Esophagus muscularis mucosa (tissue), 4 donors: Measurements from ENCODE around the gene DCAF8L1. TPM values are rescaled to one million over a fixed set of nuclear protein-coding genes. Genes with fewer than 3 reads are reported as not detected.
"Not testable (repeated sequence)": the region's sequence is repeated elsewhere in the genome, so short reads cannot be mapped to it uniquely, and the experiment has no call there.

ENCODE experiments used
- DNase-seq: peaks from one replicate; pipeline ENCODE4 v3.0.0-alpha.2; 2017; ENCODE audit errors: extremely low spot score
- H3K27ac ChIP-seq, 4 donors: fragments of 200-600 bp; sonication (generic); replicated peaks in 1 of 4; 1 replicate in 3 of 4; 2 replicates in 1 of 4; pipeline ENCODE4 v1.5.1; 2016 to 2019; ENCODE audit warnings: mild to moderate bottlenecking in 1 of 4
- H3K27me3 ChIP-seq, 4 donors: fragments of 200-600 bp; sonication (generic); one replicate each; pipeline versions ENCODE4 v1.5.1 to v1.6.0; 2016 to 2019
- H3K36me3 ChIP-seq, 4 donors: fragments of 200-600 bp; sonication (generic); one replicate each; pipeline ENCODE4 v1.5.1; 2016 to 2019
- H3K4me1 ChIP-seq, 4 donors: fragments of 200-600 bp; sonication (generic); one replicate each; pipeline ENCODE4 v1.5.1; 2016 to 2019
- H3K4me3 ChIP-seq, 4 donors: fragments of 200-600 bp; sonication (generic); 1 replicate in 2 of 4; 2 replicates in 2 of 4; pipeline ENCODE4 v1.5.1; 2016 to 2019; ENCODE audit warnings: mild to moderate bottlenecking in 4 of 4, moderate library complexity in 1 of 4
- H3K9me3 ChIP-seq, 4 donors: fragments of 200-600 bp; sonication (generic); 1 replicate in 3 of 4; 2 replicates in 1 of 4; pipeline ENCODE4 v1.5.1; 2016 to 2019
- CTCF ChIP-seq, 3 experiments: fragments of 200-600 bp in 2 of 3; fragments of 450-650 bp in 1 of 3; sonication (generic) in 2 of 3; IDR thresholded peaks; one replicate each; pipeline ENCODE4 v1.5.1; 2017 to 2019; ENCODE audit warnings: antibody characterized with exemption in 3 of 3, mild to moderate bottlenecking in 2 of 3, moderate library complexity in 1 of 3
- EP300 ChIP-seq: sonication (generic); formaldehyde crosslinking; IDR thresholded peaks from one replicate; pipeline ENCODE4 v1.6.1; 2017; ENCODE audit warnings: antibody characterized with exemption
- POLR2A ChIP-seq: fragments of 450-650 bp; IDR thresholded peaks from one replicate; pipeline ENCODE4 v1.6.1; 2017; ENCODE audit warnings: antibody characterized with exemption, moderate library complexity, mild to moderate bottlenecking, low read depth
- POLR2AphosphoS5 ChIP-seq, 2 donors: sonication (generic); formaldehyde crosslinking; IDR thresholded peaks; one replicate each; pipeline ENCODE4 v1.6.1; 2017; ENCODE audit warnings: antibody characterized with exemption in 2 of 2
- WGBS: methylation state at CpG from one replicate; pipeline ENCODE4 v1.1.5; 2018; 5-methylcytosine and 5-hydroxymethylcytosine counted together
- intact Hi-C: fragments of 100-400 bp; cut with DNase I; formaldehyde crosslinking; loops from one replicate; pipeline ENCODE4 v1.15.1; 2023
- total RNA-seq, 4 donors: library from RNA; depleted of rRNA; stranded (reverse); fragments of >200 nt; gene quantifications; one replicate each; pipeline versions ENCODE4 v1.1.0 to v1.2.1, GENCODE V29; 2016

The DCAF8L1 gene
- total RNA-seq, 4 donors from 2014 or later, result not detected

- intact Hi-C loops, result no loop called here
- 56% methylated on average over 2 of the region's 2 CpGs for WGBS
- Histone ChIP-seq H3K9me3 (no peaks in the 10 kb centered on the region), H3K4me1 (no peaks in the 10 kb centered on the region), H3K27ac (no peak overlapping the region), H3K27me3 (no peaks in the 10 kb centered on the region), H3K4me3 (no peak overlapping the region), H3K36me3 (no peaks in the 10 kb centered on the region)
- TF ChIP-seq POLR2A (no peak), POLR2AphosphoS5 (IDR thresholded peaks at IDR 0.05) (no peak), EP300 (no peak), CTCF (IDR thresholded peaks at IDR 0.05) (no peak)
- DNase-seq, result no peak
Observed at GRCh38 chrX:27987862-27988646, 6.8 kb upstream of the DCAF8L1 start.

DNA sequence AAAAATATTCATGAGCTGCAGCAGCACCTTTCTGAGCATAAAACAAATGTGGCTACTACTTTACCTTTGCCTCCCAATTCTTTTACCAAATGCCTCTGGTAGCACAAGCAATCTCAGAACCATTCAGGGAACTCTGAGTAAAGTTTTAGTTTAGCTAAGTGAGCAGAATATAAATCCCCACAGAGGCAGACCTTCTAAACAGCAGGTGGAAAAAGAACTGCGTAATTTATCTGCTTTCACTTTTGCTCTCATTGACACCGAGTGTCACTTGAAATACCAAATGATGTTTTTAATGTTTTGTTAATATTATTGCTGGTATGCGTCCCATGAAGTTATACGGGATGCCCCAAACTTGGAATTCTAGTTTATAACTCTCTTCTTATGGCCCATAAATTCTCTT is 4.3 kb downstream of the DCAF8L1 start:
- H3K36me3 ChIP-seq, H3K27ac ChIP-seq, DNase-seq, H3K9me3 ChIP-seq, H3K4me1 ChIP-seq, H3K4me3 ChIP-seq, H3K27me3 ChIP-seq, intact Hi-C loops: not testable (repeated sequence)
- 78% methylated on average over 4 of the region's 4 CpGs for WGBS

DNA sequence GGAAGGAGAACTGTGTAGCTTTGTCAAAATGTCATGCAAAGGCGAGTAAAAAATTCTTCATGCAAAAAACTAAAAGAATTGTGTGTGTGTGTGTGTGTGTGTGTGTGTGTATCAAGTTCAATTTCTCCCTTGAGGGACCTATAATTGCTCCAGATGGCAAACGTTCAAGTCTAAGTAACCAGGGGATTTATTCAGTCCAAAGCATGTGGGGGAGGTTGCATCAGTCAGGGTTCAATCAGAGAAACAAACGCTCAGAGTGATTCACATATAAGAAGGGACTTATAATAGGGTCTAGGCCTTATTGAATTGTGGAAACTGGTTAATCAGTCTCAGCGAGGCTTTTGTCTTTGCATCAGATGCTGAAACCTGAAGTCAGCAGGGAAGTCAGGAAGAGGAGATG is 5.0 kb downstream of the DCAF8L1 start:
- Histone ChIP-seq H3K9me3 (no peaks in the 10 kb centered on the region), H3K36me3 (no peaks in the 10 kb centered on the region), H3K27ac (no peak overlapping the region), H3K4me3 (no peak overlapping the region), H3K4me1 (no peaks in the 10 kb centered on the region), H3K27me3 (no peaks in the 10 kb centered on the region)
- DNase-seq, result no peak
- TF ChIP-seq POLR2A (no peak), CTCF (IDR thresholded peaks at IDR 0.05) (no peak), EP300 (no peak), POLR2AphosphoS5 (IDR thresholded peaks at IDR 0.05) (no peak)
- intact Hi-C loops, result no loop called here
- WGBS, result 36% methylated on average over 4 of the region's 4 CpGs

DNA sequence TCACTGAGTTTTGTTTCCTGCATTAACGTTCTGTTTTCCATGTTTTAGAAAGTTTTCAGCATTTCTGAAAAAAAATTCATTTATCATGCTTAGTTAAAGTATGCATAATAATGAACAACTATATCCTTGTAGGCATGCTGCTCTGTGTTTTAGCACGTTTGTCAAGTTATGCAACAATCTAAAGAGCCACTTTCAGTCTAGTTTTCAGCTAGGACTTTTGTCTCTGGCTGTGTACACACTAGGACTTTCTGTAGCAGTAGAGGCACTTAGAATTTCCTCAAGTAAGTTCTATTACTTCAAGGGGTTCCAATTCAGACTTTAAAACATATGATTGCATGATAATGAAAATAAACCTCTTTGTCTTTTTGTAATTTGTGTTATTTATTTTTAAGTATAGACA is 12.4 kb downstream of the DCAF8L1 start:
- H3K4me3 ChIP-seq, result no peak overlapping the region
- no peak for DNase-seq
- H3K27ac ChIP-seq, result no peak overlapping the region
- WGBS, result 30% methylated on average over 2 of the region's 2 CpGs
- TF ChIP-seq CTCF (IDR thresholded peaks at IDR 0.05) (no peak), EP300 (no peak), POLR2AphosphoS5 (IDR thresholded peaks at IDR 0.05) (no peak), POLR2A (no peak)
- intact Hi-C loops, result no loop called here
- H3K27me3 ChIP-seq, result no peaks in the 10 kb centered on the region
- H3K4me1 ChIP-seq, result peaks cover 0 to 8% (median 0%) of the 10 kb centered on the region in 4 donors
- H3K9me3 ChIP-seq, result no peaks in the 10 kb centered on the region
- no peaks in the 10 kb centered on the region for H3K36me3 ChIP-seq

DNA sequence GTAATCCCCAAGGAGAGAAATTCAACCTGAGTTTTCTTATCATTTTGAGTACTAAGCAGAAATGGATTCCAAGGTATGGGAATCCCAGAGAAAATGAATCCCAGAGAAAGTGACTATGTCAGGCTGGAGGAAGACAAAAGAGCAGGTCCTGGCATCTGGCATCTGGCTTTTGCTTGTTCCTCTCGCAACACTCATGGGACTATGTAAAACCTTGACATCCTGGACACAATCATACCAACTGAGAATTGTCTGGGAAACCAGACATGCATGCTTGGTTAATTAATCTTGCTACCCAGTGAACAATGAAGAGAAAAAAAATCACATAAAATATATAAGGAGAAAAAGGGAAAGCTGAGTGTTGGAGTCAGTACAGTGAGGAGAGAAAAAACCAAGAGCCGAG is 12.9 kb downstream of the DCAF8L1 start:
- no peak overlapping the region for H3K4me3 ChIP-seq
- no peak overlapping the region for H3K27ac ChIP-seq
- WGBS, result 56% methylated on average over 2 of the region's 2 CpGs
- TF ChIP-seq POLR2AphosphoS5 (IDR thresholded peaks at IDR 0.05), result no peak
- no peak for TF ChIP-seq POLR2A
- no peak for TF ChIP-seq EP300
- TF ChIP-seq CTCF (IDR thresholded peaks at IDR 0.05), result no peak
- DNase-seq, result no peak
- H3K4me1 ChIP-seq, result peaks cover 0 to 8% (median 0%) of the 10 kb centered on the region in 4 donors
- no peaks in the 10 kb centered on the region for H3K9me3 ChIP-seq
- H3K36me3 ChIP-seq, result no peaks in the 10 kb centered on the region
- intact Hi-C loops, result no loop called here
- H3K27me3 ChIP-seq, result no peaks in the 10 kb centered on the region
